AG08395 (cell line): Measurements from ENCODE around the gene CECR2.
A peak's percentile ranks its signal among the peaks of the same experiment; 100 is the strongest.
"Not testable (repeated sequence)": the region's sequence is repeated elsewhere in the genome, so short reads cannot be mapped to it uniquely, and the experiment has no call there.

Experiments used
- DNase-seq: peaks from one replicate; pipeline ENCODE4 v3.0.0; 2012; ENCODE audit warnings: mixed read lengths, low spot score

CECR2 gene

DNA sequence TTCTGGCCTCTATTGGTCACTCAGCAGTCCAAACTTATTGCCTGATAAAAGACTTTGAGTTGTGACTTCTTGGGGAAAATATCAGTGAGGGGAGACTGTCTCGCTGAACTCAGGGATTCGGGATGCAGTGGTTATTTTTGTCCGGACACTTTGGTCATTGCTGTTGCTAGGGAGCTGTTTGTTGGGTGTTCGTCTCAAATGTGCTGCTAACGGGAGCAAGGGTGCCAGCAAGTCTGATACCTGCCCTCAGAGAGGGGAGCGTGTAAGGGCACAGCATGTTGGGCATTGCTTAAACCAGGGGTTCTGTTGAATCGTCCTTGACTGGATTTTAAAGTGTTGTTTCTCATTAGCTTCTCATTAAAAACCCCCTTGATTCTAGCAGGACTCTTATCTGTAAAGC lies 144.8 kb downstream of the CECR2 start:
- no peak for DNase-seq

DNA sequence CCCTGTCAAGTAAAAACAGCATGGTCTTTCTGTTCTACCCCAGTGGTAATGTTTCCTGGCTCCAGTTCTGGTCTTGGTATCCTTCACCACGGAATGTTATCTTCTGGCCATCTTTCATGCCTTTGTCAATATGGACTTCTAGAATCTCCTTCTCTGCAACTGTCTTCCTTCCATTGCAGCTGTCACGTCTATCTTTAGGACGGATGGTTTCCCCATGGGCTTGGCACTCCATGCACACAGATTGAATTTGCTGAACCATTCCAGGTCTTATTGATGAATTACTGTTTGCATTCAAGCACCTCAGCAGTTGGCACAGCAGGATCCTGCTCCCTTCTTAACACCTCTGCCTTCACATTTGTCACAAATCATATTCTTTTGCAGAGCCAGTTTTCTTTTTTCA lies 149.1 kb downstream of the CECR2 start:
- DNase-seq, result no peak

DNA sequence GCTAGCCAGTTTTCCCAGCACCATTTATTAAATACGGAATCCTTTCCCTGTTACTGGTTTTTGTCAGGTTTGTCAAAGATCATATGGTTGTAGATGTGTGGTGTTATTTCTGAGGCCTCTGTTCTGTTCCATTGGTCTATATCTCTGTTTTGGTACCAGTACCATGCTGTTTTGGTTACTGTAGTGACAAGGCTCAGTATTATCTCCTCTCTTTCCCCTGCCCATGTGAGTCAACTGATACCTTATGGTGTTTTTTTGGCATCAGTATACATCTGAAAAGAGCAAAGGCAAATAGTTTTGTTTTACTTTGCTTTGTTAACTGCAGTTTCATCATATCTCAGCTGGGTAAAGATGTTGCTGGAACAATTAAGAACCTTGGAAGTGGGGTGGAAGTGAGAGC lies 152.7 kb downstream of the CECR2 start:
- not testable (repeated sequence) for DNase-seq

DNA sequence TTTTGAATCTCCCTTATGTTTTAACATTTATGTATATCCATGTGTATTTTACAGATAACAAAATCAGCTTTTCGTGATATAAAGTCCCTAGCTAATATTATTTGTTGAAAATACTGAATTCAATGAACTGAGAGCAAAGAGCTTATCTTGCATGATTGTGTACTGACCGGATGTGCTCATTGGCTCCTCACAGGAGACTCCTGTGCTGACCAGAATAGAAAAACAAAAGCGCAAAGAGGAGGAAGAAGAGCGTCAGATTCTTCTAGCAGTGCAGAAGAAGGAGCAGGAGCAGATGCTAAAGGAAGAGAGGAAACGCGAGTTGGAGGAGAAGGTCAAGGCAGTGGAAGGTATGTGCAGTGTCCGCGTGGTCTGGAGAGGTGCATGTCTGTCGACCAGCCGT lies 154.7 kb downstream of the CECR2 start:
- no peak for DNase-seq

DNA sequence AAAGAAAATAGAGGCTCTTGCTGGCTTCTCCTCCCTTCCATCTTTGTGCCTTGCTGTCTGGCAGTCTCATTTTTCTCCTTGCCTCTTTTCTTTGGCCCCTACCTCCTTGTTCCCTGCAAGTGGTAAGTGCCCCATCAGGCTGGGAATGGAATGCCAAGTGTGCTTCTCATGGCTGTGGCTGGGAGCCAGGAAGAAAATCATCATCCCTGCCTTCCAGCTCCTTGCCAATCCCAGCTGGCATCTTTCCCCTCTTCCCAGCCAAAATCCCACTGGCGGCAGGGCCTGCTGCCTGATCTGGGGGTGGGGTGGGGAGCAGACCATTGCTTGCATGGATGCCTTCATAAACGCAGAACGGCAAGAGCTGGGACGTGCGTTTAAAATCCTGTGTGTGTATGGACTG lies 167.0 kb downstream of the CECR2 start:
- peak; percentile 30 for DNase-seq

DNA sequence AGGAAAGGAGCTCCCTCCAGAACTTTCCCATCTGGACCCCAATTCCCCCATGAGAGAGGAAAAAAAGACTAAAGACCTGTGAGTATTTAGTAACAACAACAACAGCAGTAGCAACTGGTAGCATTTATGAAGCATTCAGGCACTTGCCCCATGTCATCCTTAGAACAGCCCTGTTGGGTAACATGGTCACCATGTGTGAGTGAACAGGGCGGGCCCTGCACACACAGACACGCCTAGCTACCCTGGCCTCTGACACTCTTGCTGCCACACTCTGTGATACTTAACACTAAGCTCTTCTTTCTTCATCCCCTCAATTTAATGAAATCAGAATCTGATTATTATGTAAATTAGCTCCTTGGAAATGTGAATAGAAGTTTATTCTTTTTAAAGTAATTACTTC lies 167.9 kb downstream of the CECR2 start:
- DNase-seq, result no peak

DNA sequence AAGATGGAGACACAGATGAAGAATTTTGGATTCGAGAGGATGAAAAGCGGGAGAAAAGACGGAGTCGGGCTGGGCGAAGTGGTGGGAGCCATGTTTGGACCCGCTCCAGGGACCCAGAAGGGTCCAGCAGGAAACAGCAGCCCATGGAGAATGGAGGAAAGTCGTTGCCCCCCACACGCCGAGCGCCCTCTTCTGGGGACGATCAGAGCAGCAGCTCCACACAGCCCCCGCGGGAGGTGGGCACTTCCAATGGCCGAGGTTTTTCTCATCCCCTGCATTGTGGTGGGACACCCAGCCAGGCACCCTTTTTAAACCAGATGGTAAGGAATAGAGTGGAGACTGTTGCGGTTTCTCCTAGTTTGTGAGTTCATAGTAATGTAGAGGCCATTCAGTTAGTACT lies 171.2 kb downstream of the CECR2 start:
- DNase-seq, result no peak

DNA sequence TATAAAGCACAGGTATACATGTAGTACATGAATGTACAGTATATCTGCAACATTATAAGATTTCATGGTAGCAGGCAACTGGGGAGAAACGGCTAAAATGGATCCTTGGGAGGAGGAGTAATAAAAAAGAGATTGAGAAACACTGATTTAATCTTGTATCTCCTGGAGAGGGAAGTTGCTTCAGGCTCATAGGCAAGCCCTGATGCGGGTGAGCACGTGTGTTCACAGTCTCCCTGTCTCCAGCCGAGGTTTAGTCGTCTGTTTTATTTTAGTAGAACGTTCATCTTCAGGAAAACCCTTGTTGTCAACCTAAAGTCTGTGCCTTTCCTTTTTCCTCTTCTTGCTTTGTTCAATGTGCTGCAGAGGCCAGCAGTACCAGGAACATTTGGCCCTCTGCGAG lies 172.2 kb downstream of the CECR2 start:
- no peak for DNase-seq

DNA sequence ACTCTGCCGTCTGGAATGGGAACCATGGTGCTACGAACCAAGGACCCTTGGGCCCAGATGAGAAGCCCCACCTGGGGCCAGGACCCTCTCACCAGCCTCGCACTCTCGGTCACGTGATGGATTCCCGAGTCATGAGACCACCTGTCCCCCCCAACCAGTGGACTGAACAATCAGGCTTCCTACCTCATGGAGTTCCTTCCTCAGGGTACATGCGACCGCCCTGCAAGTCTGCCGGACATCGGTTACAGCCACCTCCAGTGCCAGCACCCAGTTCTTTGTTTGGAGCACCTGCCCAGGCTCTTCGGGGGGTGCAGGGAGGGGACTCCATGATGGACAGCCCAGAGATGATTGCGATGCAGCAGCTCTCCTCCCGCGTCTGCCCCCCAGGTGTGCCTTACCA lies 173.2 kb downstream of the CECR2 start:
- DNase-seq, result no peak

DNA sequence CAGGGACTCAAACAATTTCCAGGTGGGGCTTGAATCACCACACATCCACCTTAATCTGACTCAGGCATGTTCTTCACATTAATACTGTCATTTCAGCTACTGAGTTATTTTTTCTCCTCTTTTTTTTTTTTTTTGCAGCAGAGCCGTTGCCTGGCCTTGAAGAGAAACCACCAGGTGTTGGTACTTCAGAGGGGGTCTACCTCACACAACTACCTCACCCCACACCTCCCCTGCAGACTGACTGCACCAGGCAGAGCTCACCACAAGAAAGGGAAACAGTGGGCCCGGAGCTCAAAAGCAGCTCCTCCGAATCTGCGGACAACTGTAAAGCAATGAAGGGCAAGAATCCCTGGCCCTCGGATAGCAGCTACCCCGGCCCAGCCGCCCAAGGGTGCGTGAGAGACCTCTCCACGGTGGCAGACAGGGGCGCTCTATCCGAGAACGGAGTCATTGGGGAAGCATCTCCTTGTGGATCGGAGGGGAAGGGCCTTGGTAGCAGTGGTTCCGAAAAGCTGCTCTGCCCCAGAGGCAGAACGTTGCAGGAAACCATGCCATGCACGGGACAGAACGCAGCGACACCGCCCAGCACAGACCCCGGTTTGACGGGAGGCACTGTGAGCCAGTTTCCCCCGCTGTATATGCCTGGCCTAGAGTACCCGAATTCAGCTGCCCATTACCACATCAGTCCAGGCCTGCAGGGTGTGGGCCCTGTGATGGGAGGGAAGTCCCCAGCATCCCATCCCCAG lies 178.9 kb downstream of the CECR2 start:
- no peak for DNase-seq

DNA sequence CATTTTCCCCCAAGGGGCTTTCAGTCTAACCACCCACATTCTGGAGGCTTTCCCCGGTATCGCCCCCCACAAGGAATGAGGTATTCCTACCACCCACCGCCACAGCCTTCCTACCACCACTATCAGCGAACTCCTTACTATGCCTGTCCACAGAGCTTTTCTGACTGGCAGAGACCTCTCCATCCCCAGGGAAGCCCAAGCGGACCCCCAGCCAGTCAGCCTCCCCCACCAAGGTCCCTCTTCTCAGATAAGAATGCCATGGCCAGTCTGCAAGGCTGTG lies 179.4 kb downstream of the CECR2 start:
- DNase-seq, result no peak

DNA sequence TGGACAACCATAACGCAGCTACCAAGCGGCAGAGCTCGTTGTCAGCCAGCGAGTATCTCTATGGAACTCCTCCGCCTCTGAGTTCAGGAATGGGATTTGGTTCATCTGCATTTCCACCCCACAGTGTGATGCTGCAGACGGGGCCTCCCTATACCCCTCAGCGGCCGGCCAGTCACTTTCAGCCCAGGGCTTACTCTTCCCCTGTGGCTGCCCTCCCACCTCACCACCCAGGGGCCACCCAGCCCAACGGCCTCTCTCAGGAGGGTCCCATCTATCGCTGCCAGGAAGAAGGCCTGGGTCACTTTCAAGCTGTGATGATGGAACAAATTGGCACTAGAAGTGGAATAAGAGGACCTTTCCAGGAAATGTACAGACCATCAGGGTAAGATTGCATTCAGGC lies 179.9 kb downstream of the CECR2 start:
- no peak for DNase-seq

DNA sequence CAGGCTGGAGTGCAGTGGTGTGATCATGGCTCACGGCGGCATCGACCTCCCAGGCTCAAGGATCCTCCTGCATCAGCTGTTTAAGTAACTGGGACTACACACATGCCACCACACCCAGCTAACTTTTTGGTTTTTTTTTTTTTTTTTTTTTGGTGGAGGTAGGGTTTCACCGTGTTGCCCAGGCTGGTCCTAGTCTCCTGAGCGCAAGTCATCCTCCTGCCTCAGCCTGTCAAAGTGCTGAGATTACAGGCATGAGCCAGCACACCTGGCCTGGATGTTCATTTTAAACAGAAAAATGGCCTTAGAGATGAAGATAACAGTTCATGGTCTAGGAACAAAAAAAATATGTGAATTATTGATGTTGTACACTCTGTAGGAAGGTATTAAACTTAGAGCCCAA lies 180.4 kb downstream of the CECR2 start:
- no peak for DNase-seq

DNA sequence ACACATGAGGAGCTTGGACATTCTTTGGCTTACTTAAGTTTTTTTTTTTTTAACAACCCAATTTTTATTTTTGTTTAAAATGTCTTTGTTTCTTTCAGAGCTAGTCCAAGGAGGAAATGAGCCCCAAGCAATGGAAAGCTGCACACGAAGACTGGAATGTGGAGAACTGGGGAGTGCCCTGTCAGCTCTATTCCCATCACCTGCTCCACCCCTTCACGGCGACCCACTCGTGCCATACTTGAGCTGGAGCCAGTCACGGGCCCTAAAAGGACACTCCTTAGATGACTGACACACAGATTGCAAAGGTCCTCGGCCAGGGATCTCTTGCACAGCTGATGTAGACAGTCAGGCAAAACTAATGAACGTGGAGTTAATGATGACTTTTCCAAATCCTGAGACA lies 183.5 kb downstream of the CECR2 start:
- DNase-seq, result no peak

DNA sequence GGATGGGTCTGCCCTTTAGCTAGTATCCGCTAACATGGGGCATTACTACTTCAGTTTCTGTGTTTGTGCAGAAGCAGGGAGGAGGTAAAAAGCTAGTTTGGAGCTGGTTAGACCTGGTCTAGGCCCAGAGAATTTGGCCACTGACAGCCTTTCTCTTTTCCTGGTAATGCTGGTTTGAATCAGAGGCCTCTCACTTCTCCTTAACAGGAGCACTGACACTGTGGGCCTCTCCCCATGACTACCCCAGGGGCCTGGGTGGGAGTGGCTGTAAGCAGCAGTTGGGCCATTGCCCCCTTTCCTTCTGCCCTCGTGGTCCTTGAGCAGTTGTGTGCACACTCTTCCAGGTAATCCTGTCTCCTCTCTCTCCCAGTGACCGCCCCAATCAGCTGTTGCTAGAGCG lies 185.6 kb downstream of the CECR2 start:
- DNase-seq, result no peak

DNA sequence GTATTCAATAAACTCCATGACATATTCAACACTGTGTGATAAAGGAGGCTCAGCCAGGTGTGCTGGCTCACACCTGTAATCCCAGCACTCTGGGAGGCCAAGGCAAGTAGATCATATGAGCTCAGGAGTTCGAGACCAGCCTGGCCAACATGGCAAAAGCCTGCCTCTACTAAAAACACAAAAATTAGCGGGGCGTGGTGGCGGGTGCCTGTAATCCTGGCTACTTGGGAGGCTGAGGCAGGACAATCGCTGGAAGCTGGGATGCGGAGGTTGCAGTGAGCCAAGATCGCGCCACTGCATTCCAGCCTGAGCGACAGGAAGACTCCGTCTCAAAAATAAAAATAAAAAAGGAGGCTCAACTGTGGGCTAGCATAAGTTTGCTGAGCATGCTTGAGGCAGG lies 189.9 kb downstream of the CECR2 start:
- DNase-seq, result no peak

DNA sequence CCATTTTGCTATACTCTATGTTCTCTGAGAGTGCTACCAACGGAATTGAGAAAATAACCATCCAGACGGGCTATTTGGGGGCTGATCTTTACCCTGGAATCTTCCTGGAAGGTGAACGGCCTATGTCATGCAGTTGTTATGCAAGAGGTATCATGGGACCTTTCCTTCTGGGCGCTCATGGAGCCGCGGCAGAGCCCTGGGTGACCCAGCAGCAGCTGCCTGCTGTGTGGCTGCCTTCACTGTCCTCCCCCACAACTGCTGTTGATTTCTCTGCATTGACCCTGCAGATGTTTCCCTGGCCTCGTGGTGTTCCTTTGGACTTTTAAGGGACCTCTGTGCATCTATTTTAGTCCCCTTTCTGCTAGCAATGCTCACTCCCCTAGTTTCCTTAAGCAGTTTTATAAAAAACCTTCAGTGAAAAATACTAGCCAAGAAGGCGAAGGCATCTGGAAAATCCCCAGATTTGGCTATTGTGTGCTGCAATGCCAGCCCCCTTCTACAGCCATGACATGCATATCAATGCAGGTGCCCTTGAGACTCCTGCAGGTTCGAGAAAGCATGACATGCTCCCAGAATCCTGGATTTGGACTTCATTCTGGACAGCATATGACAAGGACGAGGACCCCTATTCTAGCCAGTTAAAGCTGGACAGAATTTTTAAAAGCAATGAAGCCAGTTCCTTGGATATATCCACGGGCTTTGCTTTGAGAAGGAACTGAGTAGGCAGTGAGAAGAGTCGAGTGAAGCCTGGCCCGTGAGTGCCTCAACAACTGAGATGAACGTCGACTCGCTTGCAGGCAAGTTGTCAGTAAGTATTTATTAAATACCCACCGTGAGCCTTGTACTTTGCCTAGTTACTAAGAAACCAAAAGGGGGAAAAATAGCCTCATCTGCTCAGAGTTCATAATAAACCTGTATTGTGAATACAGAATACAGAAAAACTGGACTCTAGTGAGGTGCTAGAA lies 193.9 kb downstream of the CECR2 start, which contains the start of gene SLC25A18:
TSS of gene SLC25A18 (plus strand) at position 593 of the 965 bp plus-strand sequence. CDS start 16,447 bp downstream, outside the sequence.
- DNase-seq, result no peak

DNA sequence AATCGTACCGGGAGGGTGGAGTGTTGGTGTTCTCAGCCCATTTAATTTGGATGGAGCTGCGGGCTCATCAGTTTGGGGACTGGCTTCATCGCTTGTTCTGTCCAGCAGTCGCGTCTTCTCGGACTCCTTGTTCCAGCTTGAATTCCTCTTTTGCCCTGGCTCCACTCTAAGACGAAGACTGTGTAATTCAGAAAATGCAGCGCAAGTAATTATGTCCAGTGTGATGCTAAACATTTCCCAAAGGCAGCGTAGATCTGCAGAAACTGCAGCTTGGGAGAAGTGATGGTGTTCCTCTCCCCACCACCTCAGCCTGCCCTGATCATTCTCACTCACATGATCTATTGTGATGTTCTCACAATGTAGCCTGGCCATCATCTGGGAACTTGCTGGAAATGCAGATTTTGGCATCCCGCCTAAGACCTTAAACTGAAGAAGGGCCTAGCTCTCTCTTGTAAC lies 194.7 kb downstream of the CECR2 start:
- peak; percentile 60 for DNase-seq

DNA sequence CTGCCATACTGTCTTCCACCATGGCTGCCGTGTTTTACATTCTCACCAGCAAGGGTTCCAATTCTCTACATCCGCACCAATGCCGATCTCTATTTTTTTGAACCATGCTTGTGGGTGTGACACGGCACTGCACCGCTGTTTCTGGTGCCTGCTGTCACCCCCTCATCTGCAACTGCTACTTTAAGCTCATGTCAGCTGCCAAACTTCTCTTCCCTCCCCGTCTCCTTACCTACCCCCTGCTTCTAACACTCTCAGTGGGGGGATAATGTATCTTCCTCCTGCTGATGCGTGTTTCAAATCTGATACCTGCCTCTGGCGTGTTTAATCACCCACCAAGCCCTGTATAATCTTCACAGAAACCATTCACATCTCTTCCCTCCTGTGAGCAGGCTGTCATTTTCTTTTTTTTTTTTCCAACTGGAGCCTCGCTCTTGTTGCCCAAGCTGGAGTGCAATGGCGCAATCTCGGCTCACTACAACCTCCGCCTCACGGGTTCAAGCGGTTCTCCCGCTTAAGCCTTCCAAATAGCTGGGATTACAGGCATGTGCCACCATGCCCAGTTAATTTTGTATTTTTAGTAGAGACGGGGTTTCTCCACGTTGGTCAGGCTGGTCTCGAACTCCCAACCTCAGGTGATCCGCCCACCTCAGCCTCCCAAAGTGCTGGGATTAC lies 196.9 kb downstream of the CECR2 start:
- DNase-seq, result not testable (repeated sequence)

DNA sequence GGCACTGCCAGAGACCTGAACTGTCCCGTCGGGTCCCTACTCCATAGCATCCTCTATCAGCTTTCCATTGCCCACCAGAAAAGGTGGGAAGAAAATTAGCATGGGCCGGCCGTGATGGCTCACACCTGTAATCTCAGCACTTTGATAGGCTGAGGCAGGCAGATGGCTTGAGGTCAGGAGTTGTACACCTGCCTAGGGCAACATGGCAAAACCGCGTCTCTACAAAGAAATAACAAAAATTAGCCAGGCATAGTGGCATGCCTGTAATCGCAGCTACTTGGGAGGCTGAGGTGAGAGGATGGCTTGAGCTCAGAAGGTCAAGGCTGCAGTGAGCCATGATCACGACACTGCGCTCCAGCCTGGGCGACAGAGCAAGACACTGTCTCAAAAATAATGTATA lies 197.5 kb downstream of the CECR2 start:
- DNase-seq, result no peak

DNA sequence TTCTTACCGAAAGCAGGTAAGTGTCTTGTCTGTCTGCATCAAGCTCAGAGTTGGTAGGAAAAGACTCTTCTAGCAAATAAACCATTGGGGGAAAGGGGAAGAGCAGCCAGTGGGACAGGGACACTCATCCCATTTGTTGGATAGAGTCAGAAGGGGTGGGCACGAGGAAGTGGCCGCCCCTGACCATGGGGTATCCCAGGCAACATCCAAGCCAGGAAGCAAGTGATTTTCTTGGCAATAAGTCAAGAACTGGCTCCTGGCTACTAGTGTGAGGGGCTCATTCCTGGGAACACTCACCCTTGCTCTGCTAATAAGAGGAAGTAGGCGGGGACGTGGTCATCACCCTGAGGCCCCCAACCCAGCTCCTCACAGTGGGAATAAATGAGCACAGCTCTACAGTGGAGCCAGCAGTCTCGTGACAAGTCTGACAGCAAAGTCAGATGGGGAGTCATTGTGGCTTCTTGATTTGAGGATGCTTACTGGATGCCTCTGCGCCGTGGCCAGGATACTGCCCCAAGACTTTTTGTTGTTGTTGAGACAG lies 200.8 kb downstream of the CECR2 start:
- DNase-seq, result no peak

DNA sequence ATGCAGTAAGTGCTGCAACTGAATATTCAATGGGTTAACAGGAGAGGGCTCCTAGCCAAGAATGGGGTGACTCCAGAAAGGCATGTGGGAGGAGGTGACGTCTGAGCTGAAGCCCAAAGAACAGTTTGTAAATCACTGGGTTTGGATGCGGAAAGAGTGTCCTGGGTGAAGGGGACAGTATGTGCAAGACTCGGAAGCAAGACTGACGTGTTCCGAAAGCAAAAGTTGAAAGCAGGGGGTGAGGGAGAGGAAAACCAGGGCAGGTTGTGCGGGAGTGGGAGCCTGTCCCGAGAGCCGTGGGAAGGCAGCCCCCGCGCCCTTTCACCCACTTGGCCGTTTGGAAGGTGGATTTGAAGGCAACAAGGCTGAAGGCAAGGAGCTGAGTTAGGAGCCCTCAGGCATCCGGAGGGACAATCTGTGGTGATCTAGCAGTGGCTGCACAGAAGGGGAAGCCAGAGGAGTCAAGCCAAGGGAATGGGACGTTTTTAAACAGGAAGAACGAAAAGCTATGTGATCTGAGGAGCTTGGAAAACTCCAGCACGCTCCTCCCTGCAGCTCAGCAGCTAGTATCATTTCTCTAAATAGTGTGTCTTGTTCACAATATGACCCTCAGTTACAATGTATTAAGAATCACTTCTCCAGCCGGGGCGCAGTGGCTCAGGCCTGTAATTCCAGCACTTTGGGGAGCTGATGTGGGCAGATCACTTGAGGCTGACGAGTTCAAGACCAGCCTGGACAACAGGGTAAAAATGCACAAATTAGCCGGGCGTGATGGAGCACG lies 201.8 kb downstream of the CECR2 start:
- DNase-seq, result peak; percentile 88
